T-helper 2 cell treated with Interferon-gamma antibody and Interleukin-4, amounts not matched to agents 100 ng/mL and 5 ng/mL, for 36 hours (primary cell): ENCODE measurements around the gene MXD4. TPM values are rescaled to one million over a fixed set of nuclear protein-coding genes. Genes with fewer than 3 reads are reported as not detected.

Source experiments
- intact Hi-C: fragments of 100-400 bp; cut with micrococcal nuclease; formaldehyde crosslinking; loops from one replicate; pipeline ENCODE4 v1.15.1; 2023
- total RNA-seq: library from RNA; stranded (reverse); gene quantifications from 2 replicates; pipeline ENCODE4 v1.2.3, GENCODE V29; 2022

MXD4 gene, protein sequence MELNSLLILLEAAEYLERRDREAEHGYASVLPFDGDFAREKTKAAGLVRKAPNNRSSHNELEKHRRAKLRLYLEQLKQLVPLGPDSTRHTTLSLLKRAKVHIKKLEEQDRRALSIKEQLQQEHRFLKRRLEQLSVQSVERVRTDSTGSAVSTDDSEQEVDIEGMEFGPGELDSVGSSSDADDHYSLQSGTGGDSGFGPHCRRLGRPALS
- total RNA-seq: 13.8 and 15.8 TPM in 2 replicates

DNA sequence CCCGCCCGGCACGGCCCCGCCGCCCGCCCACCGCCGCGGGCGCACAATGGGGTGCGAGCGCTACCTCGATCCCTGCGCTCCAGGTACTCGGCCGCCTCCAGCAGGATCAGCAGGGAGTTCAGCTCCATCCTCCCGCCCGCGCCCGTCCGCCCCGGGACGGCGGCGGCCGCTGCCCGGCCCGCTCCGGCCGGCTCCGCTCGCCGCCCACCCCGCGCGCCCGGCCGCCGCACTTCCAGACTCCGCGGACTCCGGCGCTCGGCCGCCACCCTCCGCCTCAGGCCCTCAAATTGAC lies at the start of gene MXD4:
Gene MXD4, minus strand, starts transcription at position 257 of the 292 bp plus-strand sequence. Its CDS starts 129 bp downstream, at position 128.
- intact Hi-C loops: loop anchor here (1.0 to 5.0 kb wide), 9 partner anchors 19 to 549 kb away; partner anchors contain the start of genes CFAP99, FAM193A, HAUS3 and POLN

DNA sequence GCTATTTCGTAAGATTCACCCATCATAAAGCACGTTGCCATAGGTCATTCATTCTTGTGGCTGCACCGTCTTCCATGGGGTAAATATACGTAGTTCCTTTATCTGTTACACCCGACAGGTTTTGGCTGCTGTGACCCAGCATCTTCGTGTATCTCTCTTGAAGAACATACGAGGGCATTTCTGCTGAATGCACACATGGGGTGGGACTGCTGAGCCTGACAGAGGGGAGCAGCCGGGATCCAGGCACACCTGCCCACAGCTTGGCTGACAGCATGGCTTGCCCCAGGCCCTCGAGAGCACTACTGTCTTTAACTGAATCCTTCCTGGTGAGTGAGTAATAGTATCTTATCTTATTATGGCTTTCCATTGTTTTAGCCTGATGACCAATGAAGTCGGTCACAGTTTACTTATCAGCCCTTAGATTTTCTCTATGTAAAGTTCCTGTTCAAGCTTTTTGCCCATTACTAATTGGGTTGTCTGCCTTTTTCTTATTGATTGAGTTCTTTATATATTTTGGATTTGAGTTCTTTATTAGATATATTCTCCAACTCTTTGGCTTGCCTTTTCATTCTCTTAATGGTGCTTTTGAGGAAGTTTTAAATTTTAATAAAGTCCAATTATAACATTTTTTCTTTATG lies 45.0 kb upstream of the MXD4 start:
- intact Hi-C loops: no loop called here

DNA sequence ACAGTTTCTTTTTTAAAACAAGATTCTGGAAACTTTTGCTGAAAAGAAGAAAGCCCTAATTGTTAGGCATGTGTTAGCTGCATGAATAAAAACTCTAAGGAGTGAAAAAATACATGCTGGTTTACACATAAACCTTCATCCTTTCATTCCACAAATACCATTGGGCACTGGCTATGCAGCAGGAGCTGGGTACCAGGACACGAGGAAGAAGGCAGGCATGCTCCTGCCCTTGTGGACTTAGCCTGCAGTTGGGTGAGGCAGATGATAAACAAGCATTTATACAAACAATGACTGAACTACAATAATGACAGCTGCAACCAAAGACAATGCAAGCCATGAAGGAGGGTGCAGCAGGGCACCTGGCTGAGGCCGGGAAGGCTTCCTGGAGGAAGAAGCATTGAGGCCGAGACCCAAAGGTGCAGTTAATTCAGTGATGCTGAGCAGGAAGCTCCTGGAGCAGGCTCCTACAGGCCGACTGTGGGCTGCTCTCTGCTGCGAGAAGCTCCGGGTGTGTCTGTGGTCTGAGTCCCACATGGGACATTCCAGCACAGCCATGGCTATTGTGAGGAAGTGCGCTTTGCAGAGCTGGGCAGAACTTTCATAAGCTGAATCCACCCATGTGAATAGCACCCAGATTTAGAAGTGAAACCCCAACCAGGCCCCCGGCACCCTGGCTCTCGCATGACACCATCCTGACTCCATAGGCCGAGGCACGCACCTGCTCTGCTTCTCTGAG lies 44.0 kb upstream of the MXD4 start:
- intact Hi-C loops: no loop called here

DNA sequence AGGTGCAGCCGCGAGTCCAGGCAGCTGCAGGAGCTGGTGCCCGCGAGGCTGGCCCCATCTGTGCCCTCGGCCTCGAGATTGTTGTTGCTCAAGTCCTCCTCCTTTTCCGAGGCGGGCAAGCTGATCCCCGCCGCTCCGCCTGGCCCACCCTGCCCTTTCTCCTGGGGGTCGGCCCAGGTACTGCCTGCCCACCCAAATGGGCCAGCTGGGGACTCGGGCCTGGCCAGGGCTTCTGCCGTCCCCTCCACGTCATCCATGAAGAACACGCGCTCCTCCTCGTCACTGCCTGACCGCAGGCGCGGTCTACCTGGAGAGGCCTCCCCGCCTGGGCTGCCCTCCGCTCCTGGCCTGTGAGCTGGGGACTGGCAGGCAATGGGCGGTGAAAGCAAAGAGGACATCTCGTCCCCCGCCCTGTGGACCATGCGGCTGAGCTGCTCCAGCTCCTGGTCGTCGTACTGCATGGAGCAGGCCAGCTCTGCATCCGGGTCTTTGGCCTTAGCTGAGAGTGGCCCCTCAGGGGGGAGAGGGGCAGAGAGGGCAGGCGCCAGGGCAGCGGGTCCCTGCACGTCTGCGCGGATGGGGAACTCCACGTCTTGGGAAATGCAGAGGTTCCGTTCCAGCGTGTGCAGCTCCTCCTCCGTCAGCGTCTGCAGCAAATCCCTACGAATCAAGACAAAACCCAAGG lies 43.1 kb upstream of the MXD4 start:
- intact Hi-C loops: no loop called here

DNA sequence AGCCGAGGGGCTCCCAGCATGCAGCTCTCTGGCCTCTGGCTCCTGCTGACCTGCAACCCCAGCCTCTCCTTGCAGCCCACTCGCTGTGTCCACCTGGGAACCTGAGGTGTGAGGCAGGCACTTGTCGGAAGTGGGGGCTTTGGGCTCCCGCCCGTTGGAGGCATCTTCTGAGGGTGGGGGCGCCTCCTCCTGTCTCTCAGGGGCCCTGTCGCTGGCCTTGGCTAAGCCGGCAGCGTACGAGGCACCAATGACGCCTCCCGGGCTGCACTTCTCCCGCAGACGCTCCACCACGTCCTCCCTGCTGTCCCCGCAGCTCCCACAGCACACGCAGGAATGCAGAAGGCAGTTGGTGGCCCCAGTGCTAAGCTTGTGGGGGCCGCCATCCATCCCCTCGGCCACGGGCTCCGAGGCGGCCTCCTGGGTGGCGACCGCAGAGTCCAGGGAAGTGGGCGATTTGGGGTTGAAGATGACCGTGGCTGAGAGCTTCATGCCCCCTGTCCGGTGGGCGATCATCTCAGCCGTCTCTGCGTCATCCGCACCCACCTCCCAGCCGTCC lies 42.5 kb upstream of the MXD4 start:
- intact Hi-C loops: no loop called here

DNA sequence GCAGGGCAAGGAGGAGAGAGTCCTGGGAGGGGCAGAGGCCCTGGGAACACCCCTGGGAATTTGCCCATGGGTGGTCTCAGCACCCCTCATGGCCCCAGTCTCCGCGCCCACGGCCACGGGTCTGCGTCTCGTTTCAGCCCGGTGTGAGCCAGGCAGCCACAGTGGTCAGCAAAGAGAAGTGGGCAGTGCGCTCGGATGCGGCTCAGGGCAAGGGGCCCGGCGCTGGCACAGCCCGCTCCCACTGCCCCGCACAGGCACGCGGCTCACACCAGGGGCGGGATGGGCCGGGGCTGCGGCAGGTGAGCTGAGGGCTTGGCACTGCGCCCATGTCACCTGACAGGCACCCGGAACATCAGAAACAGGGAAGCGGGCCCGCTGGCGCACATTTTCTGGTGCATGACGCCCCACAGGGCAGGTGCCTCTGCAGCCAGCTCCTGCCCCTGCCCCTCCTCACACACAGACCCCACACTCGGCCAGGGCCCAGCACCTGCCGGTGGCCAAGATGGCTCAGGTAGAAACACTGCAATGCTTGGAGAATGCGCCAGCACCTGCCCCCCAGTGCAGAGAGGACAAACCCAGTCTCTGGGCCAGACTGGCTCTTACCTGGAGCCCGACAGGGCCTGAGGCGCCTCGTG lies 41.9 kb upstream of the MXD4 start:
- intact Hi-C loops: no loop called here

DNA sequence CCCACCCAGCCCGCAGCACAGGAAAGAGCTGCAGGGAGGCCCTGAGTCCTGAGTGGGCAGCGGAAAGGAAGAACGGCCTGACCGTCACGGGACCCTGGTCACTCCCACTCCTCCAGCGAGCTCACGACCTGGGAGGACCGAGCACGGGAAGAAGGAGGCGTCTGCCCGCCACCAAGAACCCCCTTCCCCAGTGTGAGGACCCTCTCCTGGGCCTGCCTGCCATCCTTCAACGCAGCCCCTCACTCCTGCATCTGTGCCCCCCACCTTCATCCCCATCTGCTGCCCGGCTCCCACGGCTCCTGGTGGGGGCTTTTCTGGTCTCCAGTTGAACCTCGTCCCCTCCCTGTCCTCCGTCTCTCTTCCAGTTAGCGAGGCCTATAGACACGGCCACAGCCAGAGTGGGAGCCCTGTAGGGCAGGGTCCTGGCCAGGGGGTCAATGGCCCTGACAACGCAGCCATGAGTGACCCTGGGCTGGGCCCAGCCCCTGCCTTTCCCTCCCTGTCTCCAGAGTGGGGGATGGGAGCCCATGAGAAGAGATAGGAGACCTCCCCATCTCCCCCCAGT lies 41.3 kb upstream of the MXD4 start:
- intact Hi-C loops: no loop called here

DNA sequence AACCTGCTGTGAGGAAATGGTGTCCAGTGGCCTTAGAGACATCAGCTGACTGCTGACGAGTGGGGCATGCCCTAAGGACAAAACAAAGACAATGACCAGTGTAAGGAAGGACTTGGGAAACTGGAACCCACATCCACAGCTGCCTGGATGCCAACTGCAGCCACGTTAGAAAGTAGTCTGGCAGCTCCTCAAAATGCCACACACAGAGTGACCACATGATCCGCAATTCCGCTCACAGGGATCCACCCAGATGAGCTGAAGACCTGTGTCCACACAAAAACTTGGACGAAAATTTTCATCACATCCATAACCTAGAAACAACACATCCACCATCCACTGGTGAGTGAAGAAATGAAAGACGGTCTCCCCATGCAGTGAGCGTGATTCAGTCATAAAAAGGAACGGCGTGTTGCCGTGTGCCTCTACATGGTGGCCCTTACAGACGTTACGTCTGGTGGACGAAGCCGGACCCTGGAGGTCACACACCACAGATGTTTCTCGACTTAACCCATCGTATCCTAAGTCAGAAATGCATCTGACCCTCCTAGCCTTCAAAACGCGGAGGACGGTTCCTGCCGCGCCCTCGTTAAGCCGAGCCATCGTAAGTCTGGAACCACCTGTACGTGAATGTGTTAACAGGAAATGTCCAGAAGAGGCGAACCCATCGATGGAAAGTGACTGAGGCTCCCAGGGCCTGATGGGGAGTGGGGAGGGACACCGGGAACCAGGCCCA lies 40.6 kb upstream of the MXD4 start:
- intact Hi-C loops: no loop called here

DNA sequence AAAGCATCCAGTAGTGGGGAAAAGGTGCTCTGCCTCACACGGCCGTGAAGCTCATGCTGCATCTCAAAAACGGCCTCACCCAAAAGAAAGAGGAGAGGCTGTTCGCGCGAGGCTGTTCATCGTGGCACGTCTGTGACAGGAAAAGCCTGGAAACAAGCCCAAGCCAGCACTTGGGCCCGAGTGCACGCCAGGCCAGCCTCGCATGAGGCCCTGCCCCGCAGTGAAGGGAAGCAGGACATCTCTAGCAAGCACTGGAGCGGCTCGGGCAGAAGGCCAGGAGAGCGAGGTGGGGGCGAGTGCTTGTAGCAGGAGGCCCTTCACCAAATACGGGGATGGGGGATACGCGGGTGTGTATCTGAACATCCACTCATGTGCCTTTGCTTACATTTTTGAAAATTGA lies 39.9 kb upstream of the MXD4 start:
- intact Hi-C loops: no loop called here

DNA sequence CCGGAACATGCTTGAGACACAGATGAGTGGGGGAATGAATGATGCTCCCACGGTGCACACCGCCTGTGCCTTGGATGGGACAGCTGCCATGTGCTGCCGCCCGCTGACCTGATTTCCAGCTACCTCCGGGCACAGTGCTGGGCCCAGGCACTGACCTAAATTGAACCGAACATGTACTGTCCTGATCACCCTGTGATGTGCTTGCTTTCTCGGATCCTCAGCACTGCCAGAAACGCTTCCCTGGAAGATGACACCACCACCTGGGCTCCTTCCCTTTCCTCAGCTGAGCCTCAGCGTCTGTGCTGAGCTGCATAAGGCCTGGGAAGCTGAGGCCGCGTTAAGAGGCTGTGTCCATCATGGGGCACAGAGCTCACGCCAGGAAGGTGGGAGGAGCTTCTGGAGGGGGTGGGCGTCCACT lies 39.3 kb upstream of the MXD4 start:
- intact Hi-C loops: no loop called here

DNA sequence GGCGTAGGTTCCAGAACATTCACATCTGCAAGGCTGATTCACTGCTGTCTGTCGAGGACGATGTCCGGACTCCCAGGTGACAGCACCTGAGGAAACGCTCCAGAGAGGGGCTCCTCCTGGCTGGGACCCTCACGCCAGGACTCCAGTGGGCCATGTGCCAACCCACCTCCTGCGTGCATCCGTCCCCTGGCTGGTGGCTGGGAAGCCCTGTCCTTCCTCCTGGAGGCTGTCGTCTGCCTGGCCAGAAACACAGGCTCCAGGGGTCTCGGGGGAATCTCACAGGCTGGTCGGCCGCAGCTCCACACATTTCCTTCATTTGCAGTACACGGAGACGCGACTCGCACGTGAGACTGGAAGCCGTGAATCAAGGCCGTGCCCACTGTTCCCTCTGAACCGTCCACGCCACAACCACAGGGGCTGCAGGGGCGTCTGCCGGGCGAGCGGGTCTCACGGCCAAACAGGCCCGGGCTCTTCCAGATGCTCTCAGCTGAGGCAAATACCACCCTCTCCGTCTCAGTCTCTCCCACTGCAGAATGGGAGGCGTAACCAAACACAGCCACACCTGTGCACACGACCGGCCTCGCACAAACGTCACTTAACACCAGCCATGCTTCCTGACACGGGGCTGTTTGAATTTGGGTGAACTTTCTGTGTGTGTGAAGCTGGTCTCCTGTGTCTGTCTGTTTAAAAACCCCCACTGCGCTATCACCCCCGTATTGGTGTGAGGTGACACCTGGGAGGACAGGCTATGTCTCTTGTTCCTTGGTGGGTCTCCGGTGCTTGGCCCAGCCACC lies 38.7 kb upstream of the MXD4 start:
- intact Hi-C loops: no loop called here

DNA sequence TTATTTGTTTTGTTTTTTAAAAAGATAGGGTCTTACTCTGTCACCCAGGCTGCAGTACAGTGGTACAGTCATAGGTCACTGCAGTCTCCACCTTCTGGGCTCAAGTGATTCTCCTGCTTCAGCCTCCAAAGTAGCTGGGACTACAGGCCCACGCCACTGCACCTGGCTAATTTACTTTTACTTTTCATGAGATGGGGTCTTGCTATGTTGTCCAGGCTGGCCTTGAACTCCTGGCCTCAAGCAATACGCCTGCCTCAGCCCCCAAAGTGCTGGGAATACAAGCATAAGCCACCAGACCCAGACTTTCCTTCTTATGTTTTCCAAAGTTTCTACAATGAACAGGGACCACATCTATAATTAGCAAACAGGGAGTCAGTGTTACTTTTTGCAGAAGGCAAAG lies 37.9 kb upstream of the MXD4 start:
- intact Hi-C loops: no loop called here

DNA sequence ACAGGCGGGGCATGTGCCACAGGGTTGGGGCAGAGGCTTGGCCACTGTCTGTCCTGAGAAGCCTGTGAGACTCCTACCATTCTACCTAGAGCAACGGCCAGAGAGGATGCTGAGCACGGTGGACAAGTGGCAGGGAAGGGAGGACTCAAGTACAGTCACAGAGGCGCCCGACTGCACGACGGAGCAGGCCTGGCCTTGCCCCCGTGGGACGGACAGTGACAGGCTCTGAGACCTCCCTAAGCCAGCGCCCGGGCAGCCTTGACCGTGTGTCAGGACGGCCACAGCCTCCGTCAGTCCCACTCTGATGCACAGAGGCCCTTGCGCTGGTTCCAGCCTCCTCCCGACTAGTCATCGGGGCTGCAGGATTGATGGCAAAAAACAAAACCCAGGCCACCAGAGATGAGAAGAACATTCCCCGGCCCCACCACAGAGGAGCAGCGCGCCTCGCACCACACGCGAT lies 36.7 kb upstream of the MXD4 start:
- intact Hi-C loops: no loop called here

DNA sequence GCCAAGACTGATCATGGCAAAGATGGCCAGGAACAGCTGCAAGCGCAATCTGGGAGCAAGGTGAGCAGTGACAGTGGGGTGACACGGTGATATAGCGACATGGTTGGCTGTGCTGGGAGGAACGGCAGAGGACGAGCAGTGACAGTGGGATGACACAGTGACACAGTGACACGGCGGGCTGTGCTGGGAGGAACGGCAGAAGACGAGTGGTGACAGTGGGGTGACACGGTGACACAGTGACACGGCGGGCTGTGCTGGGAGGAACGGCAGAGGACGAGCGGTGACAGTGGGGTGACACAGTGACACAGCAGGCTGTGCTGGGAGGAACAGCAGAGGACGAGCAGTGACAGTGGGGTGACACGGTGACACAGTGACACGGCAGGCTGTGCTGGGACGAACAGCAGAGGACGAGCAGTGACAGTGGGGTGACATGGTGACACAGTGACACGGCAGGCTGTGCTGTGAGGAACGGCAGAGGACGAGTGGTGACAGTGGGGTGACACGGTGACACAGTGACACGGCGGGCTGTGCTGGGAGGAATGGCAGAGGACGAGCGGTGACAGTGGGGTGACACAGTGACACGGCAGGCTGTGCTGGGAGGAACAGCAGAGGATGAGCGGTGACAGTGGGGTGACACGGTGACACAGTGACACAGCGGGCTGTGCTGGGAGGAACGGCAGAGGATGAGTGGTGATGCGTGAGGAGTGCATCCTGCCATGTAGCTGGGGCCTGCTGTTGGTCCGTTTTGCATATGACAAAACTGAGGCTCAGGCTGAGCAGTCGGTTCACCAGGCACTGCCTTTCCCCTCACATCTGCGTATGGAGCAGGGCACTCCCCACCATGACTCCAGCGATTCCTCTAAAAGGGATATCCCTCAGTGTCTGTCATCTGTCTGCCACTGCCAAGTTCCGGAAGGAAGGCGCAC lies 36.0 kb upstream of the MXD4 start:
- intact Hi-C loops: no loop called here

DNA sequence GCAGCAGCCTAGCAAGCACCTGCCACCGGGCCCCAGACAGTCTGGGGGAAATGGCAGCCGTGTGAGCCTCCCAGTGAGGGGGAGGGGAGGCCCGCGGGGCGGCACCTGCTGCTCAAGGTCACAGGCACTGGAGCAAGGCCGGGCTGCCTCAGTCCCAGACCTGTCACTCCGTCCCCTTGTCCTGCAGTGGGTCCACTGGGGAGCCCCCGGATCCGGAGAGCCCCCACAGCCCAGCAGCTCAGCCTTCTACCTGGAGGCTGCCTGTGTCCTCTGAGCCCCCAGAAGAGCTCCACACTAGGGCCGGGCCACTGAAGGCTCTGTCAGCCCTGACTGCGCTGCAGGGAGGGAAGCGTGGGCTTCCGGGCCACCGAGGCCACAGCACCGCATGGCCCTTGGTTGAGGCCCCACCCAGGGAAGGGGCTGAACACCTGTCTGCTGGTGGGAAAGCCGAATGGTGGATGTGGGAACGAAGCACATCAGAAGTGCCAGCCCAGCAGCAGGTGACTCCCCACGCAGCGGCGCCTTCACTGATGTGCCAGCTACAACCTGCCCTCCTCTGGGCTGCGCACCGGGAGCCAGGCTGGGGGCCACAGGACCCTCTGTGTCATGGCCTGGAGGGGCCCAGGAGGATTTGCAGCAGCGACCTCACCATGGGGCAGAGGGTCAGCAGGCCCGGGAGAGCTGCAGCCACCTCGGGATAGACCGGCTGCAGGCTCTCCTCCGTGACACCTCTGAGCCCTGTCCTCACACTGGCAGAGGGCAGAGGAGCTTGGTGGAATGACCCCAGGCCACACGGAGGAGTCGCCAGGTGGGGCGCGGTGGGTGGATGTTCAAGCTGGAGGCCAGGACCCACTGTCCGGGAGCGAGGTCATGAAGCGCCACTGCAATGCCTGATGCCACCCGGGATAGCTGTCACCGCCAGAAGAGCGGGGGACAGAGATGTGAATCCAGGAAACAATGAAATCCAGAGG lies 35.0 kb upstream of the MXD4 start:
- intact Hi-C loops: no loop called here

DNA sequence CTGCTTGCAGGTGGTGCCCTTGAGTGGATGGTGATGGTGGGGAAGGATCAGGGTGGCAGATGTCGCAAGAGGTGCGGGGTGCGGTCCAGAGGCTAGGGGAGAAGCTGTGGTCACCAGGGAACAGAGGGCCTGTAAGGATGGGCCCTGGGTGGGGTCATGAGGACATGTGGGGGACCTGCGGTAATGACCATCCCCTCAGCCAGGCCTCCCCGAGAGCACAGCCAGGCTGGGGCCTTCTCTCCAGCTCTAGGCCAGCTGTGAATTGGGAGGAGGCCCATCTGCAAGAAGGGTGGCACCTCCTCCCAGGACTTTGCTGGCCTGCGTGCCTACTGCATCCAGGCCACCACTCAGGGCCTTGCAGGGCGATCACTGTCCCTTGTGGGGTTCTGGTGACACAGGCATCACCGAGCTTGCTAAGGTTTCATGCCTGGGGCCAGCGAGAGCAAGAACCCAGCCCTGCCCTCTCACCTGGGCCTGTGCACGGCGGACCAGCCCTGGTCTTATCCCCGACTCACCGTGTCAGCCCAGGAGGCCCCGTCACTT lies 34.1 kb upstream of the MXD4 start:
- intact Hi-C loops: no loop called here

DNA sequence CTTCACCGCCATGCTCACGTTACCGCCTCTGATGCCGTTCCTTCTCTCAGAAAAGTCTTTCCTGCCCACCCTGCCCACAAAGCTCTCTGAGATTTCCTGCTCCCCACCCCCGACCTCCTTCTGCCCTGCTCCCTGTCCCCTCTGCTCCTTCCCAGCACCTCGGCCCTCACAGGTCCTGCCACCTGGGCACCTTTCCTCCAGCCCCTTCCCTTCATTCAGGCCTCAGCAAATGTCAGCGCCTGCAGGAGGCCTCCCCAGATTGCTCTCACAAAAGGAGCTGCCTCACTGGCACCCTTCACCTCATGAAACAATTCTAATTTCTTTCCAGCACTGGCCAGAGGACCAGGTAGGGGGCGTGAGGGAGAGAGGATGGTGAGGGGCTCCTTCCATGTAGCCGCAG lies 33.6 kb upstream of the MXD4 start:
- intact Hi-C loops: no loop called here
